ENCODE results near the gene KLHL29. TPM values are rescaled to one million over a fixed set of nuclear protein-coding genes. Genes with fewer than 3 reads are reported as not detected.

Gene KLHL29
- total and polyA plus RNA-seq, 2 of the 13 experiments (the other 11 are each of a cell fraction or from before 2014, with no cell fraction given) = 0.01 TPM; not detected in 1

DNA sequence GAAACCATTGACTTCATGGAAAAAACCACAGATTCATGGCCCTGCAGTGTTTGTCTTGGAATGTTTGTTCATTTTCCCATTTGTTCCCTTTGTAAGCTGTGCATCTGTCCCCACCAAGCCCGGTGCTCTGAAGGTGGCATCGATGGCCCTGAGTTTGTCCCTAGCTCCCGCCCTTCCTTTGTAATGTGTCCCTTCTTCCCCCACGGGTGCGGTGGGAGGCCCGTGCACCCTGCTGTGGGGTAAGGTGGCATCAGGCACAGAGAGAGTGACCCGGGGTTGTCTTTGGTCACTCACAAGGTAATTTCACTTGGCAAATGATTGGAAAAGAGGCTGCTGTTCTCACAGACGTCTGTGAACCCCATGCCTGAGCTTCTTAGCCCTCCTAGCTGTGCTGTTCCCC, 28.7 kb downstream of the KLHL29 start:
- 44% methylated on average over 8 of the region's 8 CpGs for WGBS (ENCODE audit: low lambda C conversion rate)
- Histone ChIP-seq H3K4me2 (ENCODE audit: low read depth, low read length) (no peak overlapping the region), H4K20me1 (ENCODE audit: insufficient read depth, low read length) (no peaks in the 10 kb centered on the region), H3K36me3 (replicated peaks in 1 of 2; ENCODE audit: control insufficient read depth in 1 of 2, insufficient read depth in 2 of 2, low read length in 2 of 2) (no peaks in the 10 kb centered on the region), H3K9me3 (ENCODE audit: low read length) (no peaks in the 10 kb centered on the region), H3K9ac (ENCODE audit: insufficient read depth, low read depth, low read length) (no peak overlapping the region), H3K4me1 (ENCODE audit: insufficient read depth, low read length) (no peaks in the 10 kb centered on the region), H3K27me3 (ENCODE audit: control insufficient read depth in 1 of 2, insufficient read depth in 2 of 2, low read length in 2 of 2) (peaks cover 0 to 7% of the 10 kb centered on the region in 2 experiments; a peak in 1 of 5 replicates), H3K27ac (ENCODE audit: extremely low read length, insufficient read depth, low read length) (no peak overlapping the region), H2AFZ (ENCODE audit: low read length) (no peak overlapping the region), H3K79me2 (ENCODE audit: insufficient read depth, low read length) (no peaks in the 10 kb centered on the region), H3K4me3 (replicated peaks in 1 of 3; ENCODE audit: insufficient read depth in 1 of 3, low read depth in 2 of 3, low read length in 3 of 3) (no peak overlapping the region)
- ATAC-seq (no peak), DNase-seq (ENCODE audit: low spot score) (no peak), FAIRE-seq (no peak)
- intact Hi-C loops (cut with micrococcal nuclease; ENCODE audit: unreplicated experiment) (no loop called here), in situ Hi-C loops (cut with HindIII; ENCODE audit: extremely low pct_ligation_motif_present, low pct_unique_long_range_greater_than_20kb) (no loop called here)
- ChIA-PET CTCF (ENCODE audit: low intra/inter-chr PET ratio, low total read pairs) (no interaction called here), POLR2A (no interaction called here)
- no peak for TF ChIP-seq TEAD2 (CRISPR knock-in tag; IDR thresholded peaks at IDR 0.05)
- TF ChIP-seq, protein P1, sequence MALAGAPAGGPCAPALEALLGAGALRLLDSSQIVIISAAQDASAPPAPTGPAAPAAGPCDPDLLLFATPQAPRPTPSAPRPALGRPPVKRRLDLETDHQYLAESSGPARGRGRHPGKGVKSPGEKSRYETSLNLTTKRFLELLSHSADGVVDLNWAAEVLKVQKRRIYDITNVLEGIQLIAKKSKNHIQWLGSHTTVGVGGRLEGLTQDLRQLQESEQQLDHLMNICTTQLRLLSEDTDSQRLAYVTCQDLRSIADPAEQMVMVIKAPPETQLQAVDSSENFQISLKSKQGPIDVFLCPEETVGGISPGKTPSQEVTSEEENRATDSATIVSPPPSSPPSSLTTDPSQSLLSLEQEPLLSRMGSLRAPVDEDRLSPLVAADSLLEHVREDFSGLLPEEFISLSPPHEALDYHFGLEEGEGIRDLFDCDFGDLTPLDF (CRISPR knock-in tag; IDR thresholded peaks at IDR 0.05) = no peak
- TF ChIP-seq ZIK1 (CRISPR knock-in tag; IDR thresholded peaks at IDR 0.05; ENCODE audit: borderline replicate concordance, low read depth) = no peak
- TF ChIP-seq ZNF232 (CRISPR knock-in tag; IDR thresholded peaks at IDR 0.05; ENCODE audit: borderline replicate concordance) = no peak
- no peak for TF ChIP-seq ZNF530 (CRISPR knock-in tag; IDR thresholded peaks at IDR 0.05; ENCODE audit: low read depth)
- TF ChIP-seq ZSCAN30 (CRISPR knock-in tag; IDR thresholded peaks at IDR 0.05) = no peak
- TF ChIP-seq, protein P2, sequence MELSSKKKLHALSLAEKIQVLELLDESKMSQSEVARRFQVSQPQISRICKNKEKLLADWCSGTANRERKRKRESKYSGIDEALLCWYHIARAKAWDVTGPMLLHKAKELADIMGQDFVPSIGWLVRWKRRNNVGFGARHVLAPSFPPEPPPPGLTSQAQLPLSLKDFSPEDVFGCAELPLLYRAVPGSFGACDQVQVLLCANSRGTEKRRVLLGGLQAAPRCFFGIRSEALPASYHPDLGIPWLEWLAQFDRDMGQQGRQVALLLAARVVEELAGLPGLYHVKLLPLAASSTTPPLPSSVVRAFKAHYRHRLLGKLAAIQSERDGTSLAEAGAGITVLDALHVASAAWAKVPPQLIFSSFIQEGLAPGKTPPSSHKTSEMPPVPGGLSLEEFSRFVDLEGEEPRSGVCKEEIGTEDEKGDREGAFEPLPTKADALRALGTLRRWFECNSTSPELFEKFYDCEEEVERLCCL (CRISPR knock-in tag; IDR thresholded peaks at IDR 0.05; ENCODE audit: borderline replicate concordance) = no peak
- TF ChIP-seq, protein P3, sequence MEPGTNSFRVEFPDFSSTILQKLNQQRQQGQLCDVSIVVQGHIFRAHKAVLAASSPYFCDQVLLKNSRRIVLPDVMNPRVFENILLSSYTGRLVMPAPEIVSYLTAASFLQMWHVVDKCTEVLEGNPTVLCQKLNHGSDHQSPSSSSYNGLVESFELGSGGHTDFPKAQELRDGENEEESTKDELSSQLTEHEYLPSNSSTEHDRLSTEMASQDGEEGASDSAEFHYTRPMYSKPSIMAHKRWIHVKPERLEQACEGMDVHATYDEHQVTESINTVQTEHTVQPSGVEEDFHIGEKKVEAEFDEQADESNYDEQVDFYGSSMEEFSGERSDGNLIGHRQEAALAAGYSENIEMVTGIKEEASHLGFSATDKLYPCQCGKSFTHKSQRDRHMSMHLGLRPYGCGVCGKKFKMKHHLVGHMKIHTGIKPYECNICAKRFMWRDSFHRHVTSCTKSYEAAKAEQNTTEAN (CRISPR knock-in tag; conservative IDR thresholded peaks at IDR 0.05) = no peak
- no peak for TF ChIP-seq FOXA3 (CRISPR knock-in tag; IDR thresholded peaks at IDR 0.05)
- BruUV-seq (replicated peaks) = no TSS peak

Measured in HepG2 (cell line).